ENCODE results near the gene PMPCA. TPM values are rescaled to one million over a fixed set of nuclear protein-coding genes. Genes with fewer than 3 reads are reported as not detected.

Gene PMPCA, protein sequence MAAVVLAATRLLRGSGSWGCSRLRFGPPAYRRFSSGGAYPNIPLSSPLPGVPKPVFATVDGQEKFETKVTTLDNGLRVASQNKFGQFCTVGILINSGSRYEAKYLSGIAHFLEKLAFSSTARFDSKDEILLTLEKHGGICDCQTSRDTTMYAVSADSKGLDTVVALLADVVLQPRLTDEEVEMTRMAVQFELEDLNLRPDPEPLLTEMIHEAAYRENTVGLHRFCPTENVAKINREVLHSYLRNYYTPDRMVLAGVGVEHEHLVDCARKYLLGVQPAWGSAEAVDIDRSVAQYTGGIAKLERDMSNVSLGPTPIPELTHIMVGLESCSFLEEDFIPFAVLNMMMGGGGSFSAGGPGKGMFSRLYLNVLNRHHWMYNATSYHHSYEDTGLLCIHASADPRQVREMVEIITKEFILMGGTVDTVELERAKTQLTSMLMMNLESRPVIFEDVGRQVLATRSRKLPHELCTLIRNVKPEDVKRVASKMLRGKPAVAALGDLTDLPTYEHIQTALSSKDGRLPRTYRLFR
- total RNA-seq (2021; fragmentation: NEBNext Ultra II Directional; extraction: Animal tissue kit (Norgen Biotek cat#: 25700)) (88.2 and 89.2 TPM in 2 replicates), polyA plus RNA-seq (2011; rRNA removed) (60.0 and 78.1 TPM in 2 replicates), polyA minus RNA-seq (2011; rRNA and poly(A)+ RNA removed) (41.6 and 48.9 TPM in 2 replicates)
- 75.6 TPM for polyA plus RNA-seq (2011; cell fraction: cytosol; rRNA removed)
- 166 TPM for polyA plus RNA-seq (2011; cell fraction: nucleus; rRNA removed)
- 66.9 to 110 TPM (median 91.3 TPM) in 4 replicates for polyA plus RNA-seq (2012, experiment 1 of 2)
- 120 TPM for polyA plus RNA-seq (2012, experiment 2 of 2)
- polyA plus RNA-seq (2013, experiment 1 of 2) = 61.4 TPM
- polyA plus RNA-seq (2013, experiment 2 of 2) = 54.4 TPM
- 27.4 TPM for polyA minus RNA-seq (2011; cell fraction: cytosol; rRNA and poly(A)+ RNA removed)
- polyA minus RNA-seq (2011; cell fraction: nucleus; rRNA and poly(A)+ RNA removed) = 40.3 TPM
- long read RNA-seq, experiment 1, transcript PMPCA-201 (13 exons, 2,174 nt) = major isoform, 10 of 69 reads
- long read RNA-seq, experiment 1, partial matches to known transcripts = 36 of 69 reads
- long read RNA-seq, experiment 1, other reads (novel, unspliced or antisense) = 20 of 69 reads
- long read RNA-seq, experiment 2, transcript PMPCA-201 (13 exons, 2,174 nt) = major isoform, 58 of 69 reads
- long read RNA-seq, experiment 2, partial matches to known transcripts = 5 of 69 reads
- long read RNA-seq, experiment 2, other reads (novel, unspliced or antisense) = 5 of 69 reads

DNA sequence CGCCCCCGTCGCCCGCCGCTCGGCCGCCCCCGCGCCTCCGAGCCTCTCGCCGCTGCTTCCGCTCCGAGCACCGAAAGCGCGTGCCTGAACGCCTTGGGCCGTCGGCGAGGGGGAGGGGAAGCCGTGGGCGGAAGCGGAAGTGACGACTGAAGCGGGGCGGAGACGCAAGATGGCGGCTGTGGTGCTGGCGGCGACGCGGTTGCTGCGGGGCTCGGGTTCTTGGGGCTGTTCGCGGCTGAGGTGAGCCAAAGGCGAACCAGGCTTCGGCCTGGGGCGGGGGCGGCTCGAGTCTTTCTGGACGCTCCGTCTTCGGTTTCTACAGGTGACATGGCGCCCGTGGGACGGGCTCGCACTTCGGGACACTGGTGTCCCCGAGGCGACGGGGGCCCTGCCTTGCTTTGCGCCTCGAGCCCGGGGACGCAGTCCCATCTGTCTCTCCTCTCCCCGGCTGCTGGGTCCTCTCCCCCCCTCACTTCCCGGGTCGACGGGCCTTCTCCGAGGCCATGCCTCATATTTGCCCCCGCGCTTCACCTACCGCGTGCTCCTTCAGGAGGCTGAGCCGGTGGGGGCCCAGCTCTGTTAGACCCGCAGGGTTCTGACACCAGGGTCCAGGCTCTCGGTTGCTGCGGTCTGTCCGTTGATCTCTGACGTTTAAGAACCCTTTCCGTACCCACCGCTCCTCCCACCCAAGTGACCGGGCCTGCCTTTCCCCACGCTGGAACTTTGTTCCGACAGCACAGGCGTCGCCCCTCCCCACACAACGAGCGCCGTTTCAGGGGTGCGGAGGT, at the start of gene PMPCA, which contains the start of gene ENTR1:
PMPCA (plus strand) TSS at position 159 of the 788 bp plus-strand sequence; CDS start at position 170, 11 bp downstream.
ENTR1 (minus strand) TSS at position 115 of the 788 bp plus-strand sequence. CDS start 217 bp downstream, outside the sequence.
- peaks cover 24 to 42% (median 35%) of the 10 kb centered on the region in 4 experiments for H3K36me3 ChIP-seq (ENCODE audit: control insufficient read depth in 2 of 4, insufficient read depth in 4 of 4, low read length in 3 of 4)
- peaks cover 0 to 3% (median 3%) of the 10 kb centered on the region in 4 experiments; a peak in 4 of 7 replicates for H3K4me1 ChIP-seq (replicated peaks in 1 of 4; ENCODE audit: control insufficient read depth in 3 of 4, insufficient read depth in 4 of 4, low read length in 3 of 4)
- H3K9me3 ChIP-seq (ENCODE audit: insufficient read depth in 2 of 2, low read depth in 1 of 2, low read length in 1 of 2) = no peaks in the 10 kb centered on the region
- H3K23ac ChIP-seq (ENCODE audit: insufficient read length) = no peak within 1 kb of the TSS
- H2BK15ac ChIP-seq (ENCODE audit: low read length) = no peak within 1 kb of the TSS
- H4K8ac ChIP-seq (ENCODE audit: extremely low read depth, insufficient read depth, low read length) = peak within 1 kb of the TSS; percentile 97
- no peak within 1 kb of the TSS; the same call in 1 of the 2 replicates for H2BK12ac ChIP-seq (ENCODE audit: low read depth, low read length)
- peaks cover 9% of the 10 kb centered on the region for H3K23me2 ChIP-seq (ENCODE audit: low read depth, low read length)
- H4K5ac ChIP-seq (ENCODE audit: insufficient read length, low read depth, low read length) = peak within 1 kb of the TSS; percentile 44
- peak within 1 kb of the TSS; percentile 87 to 93 (median 92) for H3K4me3 ChIP-seq (ENCODE audit: extremely low read depth in 1 of 4, insufficient read depth in 2 of 4, low read depth in 3 of 4, low read length in 4 of 4)
- peaks cover 21% of the 10 kb centered on the region for H3K79me1 ChIP-seq (ENCODE audit: low read depth, low read length)
- 4% methylated on average over 55 of the region's 83 CpGs; no CpG with 5 or more reads in 1 of the 2 experiments for WGBS, 2 experiments (ENCODE audit: extremely low coverage in 1 of 2, insufficient coverage in 1 of 2, insufficient read length in 1 of 2, insufficient replicate concordance in 2 of 2, low coverage in 1 of 2, low lambda C conversion rate in 2 of 2, missing lambda C conversion rate in 1 of 2)
- H2AFZ ChIP-seq (ENCODE audit: low read length) = 0 out of 2 replicates have a peak within 1 kb of the TSS, but pooled peaks have one; percentile 34
- H2BK120ac ChIP-seq (replicated peaks; ENCODE audit: low read depth, low read length) = no peak within 1 kb of the TSS
- H3K18ac ChIP-seq (ENCODE audit: extremely low read depth, low read length) = 0 out of 2 replicates have a peak within 1 kb of the TSS, but pooled peaks have one; percentile 32
- peak within 1 kb of the TSS; percentile 80 for H3K56ac ChIP-seq (replicated peaks; ENCODE audit: insufficient read length, low read depth, low read length)
- CTCF ChIA-PET (ENCODE audit: partially characterized antibody) = interaction anchor here (1.0 to 1.4 kb wide), 4 partner anchors 10 to 219 kb away, joined by 3 to 10 read pairs (median 3); no protein-coding TSS in a partner anchor
- H4K20me1 ChIP-seq (replicated peaks in 1 of 2; ENCODE audit: control insufficient read depth in 1 of 2, insufficient read depth in 2 of 2, low read length in 2 of 2) = peaks cover 16 to 17% of the 10 kb centered on the region in 2 experiments
- H3K79me2 ChIP-seq (ENCODE audit: control insufficient read depth in 1 of 2, insufficient read depth in 2 of 2, low read length in 2 of 2) = peaks cover 11 to 53% of the 10 kb centered on the region in 2 experiments
- H3K14ac ChIP-seq (ENCODE audit: insufficient read length) = no peak within 1 kb of the TSS
- POLR2A ChIA-PET (ENCODE audit: partially characterized antibody) = interaction anchor here (0.7 to 8.0 kb wide), 12 partner anchors 13 to 80 kb away, joined by 3 to 123 read pairs (median 4); partner anchors contain the start of genes DNLZ and SNAPC4
- peak within 1 kb of the TSS; percentile 33 for H3K4ac ChIP-seq (replicated peaks; ENCODE audit: insufficient read length, low read depth, low read length)
- H2AK5ac ChIP-seq (ENCODE audit: low read depth, low read length) = 0 out of 2 replicates have a peak within 1 kb of the TSS, but pooled peaks have one; percentile 42
- peak within 1 kb of the TSS; percentile 65 for H4K91ac ChIP-seq (replicated peaks; ENCODE audit: insufficient read length, low read length)
- H3K27ac ChIP-seq (ENCODE audit: low read depth, low read length) = peak within 1 kb of the TSS; percentile 75
- no peaks in the 10 kb centered on the region for H3K27me3 ChIP-seq (replicated peaks in 1 of 4; ENCODE audit: control insufficient read depth in 3 of 4, extremely low read depth in 1 of 4, insufficient read depth in 3 of 4, low read length in 3 of 4)
- no peak within 1 kb of the TSS for H2BK20ac ChIP-seq (ENCODE audit: low read length)
- H3K9ac ChIP-seq (replicated peaks in 1 of 4; ENCODE audit: extremely low read depth in 1 of 4, low read depth in 3 of 4, low read length in 3 of 4) = peak within 1 kb of the TSS; percentile 78 to 92 (median 88)
- no peak for FAIRE-seq
- H2BK5ac ChIP-seq (ENCODE audit: low read depth, low read length) = peak within 1 kb of the TSS; percentile 71; the same call in 1 of the 2 replicates
- DNase-seq (ENCODE audit: low read depth in 1 of 2, low spot score in 2 of 2) = peak in 1 of 2 experiments; percentile 94
- H3K4me2 ChIP-seq (ENCODE audit: insufficient read depth in 1 of 2, low read depth in 2 of 2, low read length in 2 of 2) = peak within 1 kb of the TSS; percentile 68 to 94
- no peak for TF ChIP-seq TEAD4 (IDR thresholded peaks at IDR 0.05; ENCODE audit: low read depth, low read length)
- TF ChIP-seq CEBPB (IDR thresholded peaks at IDR 0.05; ENCODE audit: low read depth, low read length) = no peak
- TF ChIP-seq KDM1A (IDR thresholded peaks at IDR 0.05; ENCODE audit: borderline replicate concordance, low read length) = no peak
- no peak for TF ChIP-seq BCL11A (IDR thresholded peaks at IDR 0.05; ENCODE audit: low read depth in 2 of 2, low read length in 2 of 2)

All from H1 (cell line).